Liver (tissue), 3 donors: ENCODE data around the gene PLB1.

Experiments
- CTCF ChIP-seq: fragments of 150-350 bp; IDR thresholded peaks from 2 replicates; pipeline ENCODE4 v1.5.1; 2017; ENCODE audit warnings: improper control_type of control experiment, low read depth, low read length; ENCODE audit not compliant: missing input control
- EGR1 ChIP-seq, 2 donors: IDR thresholded peaks; 2 replicates each; pipeline ENCODE4 v1.6.1; 2016 to 2018; ENCODE audit warnings: antibody characterized with exemption in 2 of 2, low read depth in 2 of 2
- FOXA1 ChIP-seq: IDR thresholded peaks from 2 replicates; pipeline ENCODE4 v1.6.1; 2016; ENCODE audit warnings: antibody characterized with exemption
- JUND ChIP-seq, 2 donors: IDR thresholded peaks; 2 replicates each; pipeline ENCODE4 v1.6.1; 2016; ENCODE audit warnings: antibody characterized with exemption in 2 of 2
- REST ChIP-seq: IDR thresholded peaks from 2 replicates; pipeline ENCODE4 v1.6.1; 2016; ENCODE audit warnings: antibody characterized with exemption, mild to moderate bottlenecking
- SP1 ChIP-seq: IDR thresholded peaks from 2 replicates; pipeline ENCODE4 v1.6.1; 2018; ENCODE audit warnings: antibody characterized with exemption, mild to moderate bottlenecking
- TAF1 ChIP-seq: conservative IDR thresholded peaks from 2 replicates; pipeline ENCODE4 v1.6.1; 2016; ENCODE audit warnings: antibody characterized with exemption, mild to moderate bottlenecking
- YY1 ChIP-seq: IDR thresholded peaks from 2 replicates; pipeline ENCODE4 v1.6.1; 2016; ENCODE audit warnings: antibody characterized with exemption, mild to moderate bottlenecking
- TF ChIP-seq, protein P1 (sequence below): IDR thresholded peaks from 2 replicates; pipeline ENCODE4 v1.6.1; 2016; ENCODE audit warnings: antibody characterized with exemption
- donor health status: healthy.
- donor health status: healthy.

- no peak for TF ChIP-seq TAF1
- TF ChIP-seq CTCF, result no peak
- TF ChIP-seq YY1, result no peak
- no peak for TF ChIP-seq EGR1 (IDR thresholded peaks at IDR 0.05; ENCODE audit: low read depth in 2 of 2)
- TF ChIP-seq, protein P1, sequence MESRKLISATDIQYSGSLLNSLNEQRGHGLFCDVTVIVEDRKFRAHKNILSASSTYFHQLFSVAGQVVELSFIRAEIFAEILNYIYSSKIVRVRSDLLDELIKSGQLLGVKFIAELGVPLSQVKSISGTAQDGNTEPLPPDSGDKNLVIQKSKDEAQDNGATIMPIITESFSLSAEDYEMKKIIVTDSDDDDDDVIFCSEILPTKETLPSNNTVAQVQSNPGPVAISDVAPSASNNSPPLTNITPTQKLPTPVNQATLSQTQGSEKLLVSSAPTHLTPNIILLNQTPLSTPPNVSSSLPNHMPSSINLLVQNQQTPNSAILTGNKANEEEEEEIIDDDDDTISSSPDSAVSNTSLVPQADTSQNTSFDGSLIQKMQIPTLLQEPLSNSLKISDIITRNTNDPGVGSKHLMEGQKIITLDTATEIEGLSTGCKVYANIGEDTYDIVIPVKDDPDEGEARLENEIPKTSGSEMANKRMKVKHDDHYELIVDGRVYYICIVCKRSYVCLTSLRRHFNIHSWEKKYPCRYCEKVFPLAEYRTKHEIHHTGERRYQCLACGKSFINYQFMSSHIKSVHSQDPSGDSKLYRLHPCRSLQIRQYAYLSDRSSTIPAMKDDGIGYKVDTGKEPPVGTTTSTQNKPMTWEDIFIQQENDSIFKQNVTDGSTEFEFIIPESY, result no peak
- no peak for TF ChIP-seq JUND (IDR thresholded peaks at IDR 0.05)
- no peak for TF ChIP-seq FOXA1
- no peak for TF ChIP-seq SP1
- TF ChIP-seq REST, result no peak
These were observed 72.7 kb downstream of the PLB1 start for GRCh38 chr2:28568533-28568932.
